ENCODE data around the gene CD300LF.

CD300LF gene

GRCh38 chr17:74694081-74694480 is 18.6 kb downstream of the CD300LF start:
- no peak for DNase-seq (ENCODE audit: low read depth)
- no peak overlapping the region for H3K4me3 ChIP-seq (ENCODE audit: low read depth, low read length)
- TF ChIP-seq CTCF (IDR thresholded peaks at IDR 0.05; ENCODE audit: low read depth, low read length, missing control alignments), result no peak

DNA sequence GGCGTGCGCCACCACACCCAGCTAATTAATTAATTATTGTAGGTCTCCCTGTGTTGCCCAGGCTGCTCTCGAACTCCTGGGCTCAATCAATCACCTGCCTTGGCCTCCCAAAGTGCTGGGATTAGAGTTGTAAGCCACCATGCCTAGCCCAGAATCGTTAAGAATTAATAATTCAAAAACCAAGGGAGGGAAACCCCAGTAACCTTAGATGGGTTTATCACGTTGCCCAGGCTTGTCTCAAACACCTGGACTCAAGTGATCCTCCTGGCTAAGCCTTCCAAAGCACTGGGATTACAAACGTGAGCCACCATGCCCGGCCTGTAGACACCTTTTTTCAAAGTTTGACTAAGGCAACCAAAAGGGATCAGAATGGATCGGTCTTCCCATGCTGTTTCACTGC is 21.6 kb downstream of the CD300LF start:
- H3K4me3 ChIP-seq (ENCODE audit: low read depth, low read length), result no peak overlapping the region
- no peak for DNase-seq (ENCODE audit: low read depth)
- no peak for TF ChIP-seq CTCF (IDR thresholded peaks at IDR 0.05; ENCODE audit: low read depth, low read length, missing control alignments)

DNA sequence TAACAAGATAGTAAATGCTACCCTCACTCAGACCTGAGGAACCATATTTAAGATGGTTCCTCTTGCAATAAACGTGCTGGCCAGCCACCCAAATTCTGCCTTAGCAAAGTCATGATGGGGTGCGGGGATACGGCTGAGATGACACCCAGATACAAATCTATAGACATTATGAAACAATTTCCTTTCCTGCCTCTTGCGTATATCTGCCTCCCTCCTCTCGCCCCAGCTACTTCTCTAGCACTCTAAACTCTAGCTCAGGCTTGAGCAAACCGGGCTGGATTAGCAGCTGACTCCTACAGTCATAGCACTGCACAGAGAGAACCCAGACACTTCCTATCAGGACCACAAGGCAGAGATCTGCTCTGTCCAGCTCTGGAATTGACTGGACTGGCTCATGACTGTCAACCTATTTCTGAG is 22.3 kb downstream of the CD300LF start:
- no peak overlapping the region for H3K4me3 ChIP-seq (ENCODE audit: low read depth, low read length)
- no peak for DNase-seq (ENCODE audit: low read depth)
- TF ChIP-seq CTCF (IDR thresholded peaks at IDR 0.05; ENCODE audit: low read depth, low read length, missing control alignments), result no peak

GRCh38 chr17:74687886-74688285 is 24.8 kb downstream of the CD300LF start:
- TF ChIP-seq CTCF (IDR thresholded peaks at IDR 0.05; ENCODE audit: low read depth, low read length, missing control alignments), result no peak
- no peak overlapping the region for H3K4me3 ChIP-seq (ENCODE audit: low read depth, low read length)
- DNase-seq (ENCODE audit: low read depth), result no peak

- no peak for TF ChIP-seq CTCF (IDR thresholded peaks at IDR 0.05; ENCODE audit: low read depth, low read length, missing control alignments)
- no peak overlapping the region for H3K4me3 ChIP-seq (ENCODE audit: low read depth, low read length)
- DNase-seq (ENCODE audit: low read depth), result no peak
Observed at GRCh38 chr17:74686761-74687160, 26.0 kb downstream of the CD300LF start.

- no peak for DNase-seq (ENCODE audit: low read depth)
- TF ChIP-seq CTCF (IDR thresholded peaks at IDR 0.05; ENCODE audit: low read depth, low read length, missing control alignments), result no peak
- H3K4me3 ChIP-seq (ENCODE audit: low read depth, low read length), result no peak overlapping the region
Observed at GRCh38 chr17:74682471-74683190, 30.1 kb downstream of the CD300LF start.

GRCh38 chr17:74682028-74682427 is 30.7 kb downstream of the CD300LF start:
- H3K4me3 ChIP-seq (ENCODE audit: low read depth, low read length), result no peak overlapping the region
- TF ChIP-seq CTCF (IDR thresholded peaks at IDR 0.05; ENCODE audit: low read depth, low read length, missing control alignments), result no peak
- no peak for DNase-seq (ENCODE audit: low read depth)
